H1 (cell line): ENCODE results near the gene KRTAP12-3. TPM values are rescaled to one million over a fixed set of nuclear protein-coding genes. Genes with fewer than 3 reads are reported as not detected.

Experiments
- CTCF ChIA-PET: fragments of 300-600 bp; sonication (Branson Sonifier 250); formaldehyde crosslinking; loops from one replicate; lab custom pipeline; 2021; ENCODE audit not compliant: partially characterized antibody; lab: Charles Lee
- POLR2A ChIA-PET: fragments of 300-600 bp; sonication (Branson Sonifier 250); formaldehyde crosslinking; loops from one replicate; lab custom pipeline; 2021; ENCODE audit warnings: inconsistent platforms; ENCODE audit not compliant: partially characterized antibody; lab: Charles Lee
- DNase-seq, 2 experiments: peaks; one replicate each; pipeline versions ENCODE4 v3.0.0 to v3.0.0-alpha.2; 2010 to 2022; ENCODE audit warnings: low spot score in 2 of 2, low read depth in 1 of 2, mixed read lengths in 1 of 2
- FAIRE-seq: peaks from 2 replicates; lab custom pipeline; 2011; peaks lifted over from hg19 to GRCh38; lab: Jason Lieb, UNC
- H2AFZ ChIP-seq: 2 replicates; pipeline ENCODE4 v1.8.1; 2012; ENCODE audit warnings: low read length, inconsistent platforms
- H2AK5ac ChIP-seq: 2 replicates; pipeline ENCODE4 v1.6.1; 2013; ENCODE audit warnings: low read depth, low read length
- H2BK120ac ChIP-seq: replicated peaks from 2 replicates; pipeline ENCODE3; 2013; ENCODE audit warnings: low read depth, low read length, inconsistent platforms
- H2BK12ac ChIP-seq: 2 replicates; pipeline ENCODE4 v1.6.1; 2013; ENCODE audit warnings: low read depth, low read length
- H2BK15ac ChIP-seq: 2 replicates; pipeline ENCODE4 v1.6.1; 2013; ENCODE audit warnings: low read length
- H2BK20ac ChIP-seq: 2 replicates; pipeline ENCODE4 v1.6.1; 2013; ENCODE audit warnings: low read length
- H2BK5ac ChIP-seq: 2 replicates; pipeline ENCODE4 v1.6.1; 2013; ENCODE audit warnings: low read depth, low read length
- H3K14ac ChIP-seq: 2 replicates; pipeline ENCODE4 v1.6.1; 2013; ENCODE audit warnings: inconsistent platforms; ENCODE audit not compliant: insufficient read length
- H3K18ac ChIP-seq: 2 replicates; pipeline ENCODE4 v1.6.1; 2013; ENCODE audit warnings: low read length; ENCODE audit errors: extremely low read depth
- H3K23ac ChIP-seq: 2 replicates; pipeline ENCODE4 v1.6.1; 2013; ENCODE audit warnings: inconsistent platforms; ENCODE audit not compliant: insufficient read length
- H3K23me2 ChIP-seq: 2 replicates; pipeline ENCODE4 v1.6.1; 2013; ENCODE audit warnings: low read depth, low read length
- H3K27ac ChIP-seq: 2 replicates; pipeline ENCODE4 v1.6.1; 2011; ENCODE audit warnings: low read depth, low read length, inconsistent platforms
- H3K27me3 ChIP-seq, 4 experiments: replicated peaks in 1 of 4; 1 replicate in 1 of 4; 2 replicates in 3 of 4; pipeline versions ENCODE4 v1.6.1 to v1.8.1; 2011 to 2013; ENCODE audit warnings: low read length in 3 of 4, mild to moderate bottlenecking in 3 of 4, inconsistent platforms in 2 of 4, mixed read lengths in 2 of 4, moderate library complexity in 1 of 4; ENCODE audit not compliant: control insufficient read depth in 3 of 4, insufficient read depth in 3 of 4; ENCODE audit errors: extremely low read depth in 1 of 4
- H3K36me3 ChIP-seq, 4 experiments: 2 replicates each; pipeline versions ENCODE4 v1.6.1 to v1.8.1; 2011 to 2013; ENCODE audit warnings: mild to moderate bottlenecking in 4 of 4, low read length in 3 of 4, moderate library complexity in 2 of 4, control low read depth in 1 of 4, inconsistent platforms in 1 of 4; ENCODE audit not compliant: insufficient read depth in 4 of 4, control insufficient read depth in 2 of 4
- H3K4ac ChIP-seq: replicated peaks from 2 replicates; pipeline ENCODE3; 2013; ENCODE audit warnings: low read length, low read depth, mixed read lengths, inconsistent platforms; ENCODE audit not compliant: insufficient read length
- H3K4me1 ChIP-seq, 4 experiments: replicated peaks in 1 of 4; 1 replicate in 1 of 4; 2 replicates in 3 of 4; pipeline versions ENCODE4 v1.6.1 to v1.8.1; 2011 to 2013; ENCODE audit warnings: low read length in 3 of 4, inconsistent platforms in 2 of 4, mixed read lengths in 1 of 4; ENCODE audit not compliant: insufficient read depth in 4 of 4, control insufficient read depth in 3 of 4
- H3K4me2 ChIP-seq, 2 experiments: 2 replicates each; pipeline versions ENCODE4 v1.6.1 to v1.8.1; 2011 to 2013; ENCODE audit warnings: low read depth in 2 of 2, low read length in 2 of 2, control low read depth in 1 of 2, inconsistent platforms in 1 of 2, mild to moderate bottlenecking in 1 of 2; ENCODE audit not compliant: insufficient read depth in 1 of 2
- H3K4me3 ChIP-seq, 4 experiments: fragments of 200-600, 300-600 bp in 1 of 4; sonication (generic), shearing (Covaris generic), sonication (Bioruptor Twin) in 1 of 4; 2 replicates each; pipeline versions ENCODE4 v1.5.1 to v1.8.1; 2011 to 2016; ENCODE audit warnings: low read length in 4 of 4, low read depth in 3 of 4, control low read depth in 2 of 4, inconsistent platforms in 2 of 4, mild to moderate bottlenecking in 2 of 4, mixed read lengths in 1 of 4, moderate library complexity in 1 of 4; ENCODE audit not compliant: insufficient read depth in 2 of 4; ENCODE audit errors: extremely low read depth in 1 of 4
- H3K56ac ChIP-seq: replicated peaks from 2 replicates; pipeline ENCODE3; 2013; ENCODE audit warnings: low read depth, mild to moderate bottlenecking, mixed read lengths, low read length, inconsistent platforms; ENCODE audit not compliant: insufficient read length
- H3K79me1 ChIP-seq: 2 replicates; pipeline ENCODE4 v1.6.1; 2013; ENCODE audit warnings: low read depth, low read length, control low read depth
- H3K79me2 ChIP-seq, 2 experiments: 2 replicates each; pipeline versions ENCODE4 v1.6.1 to v1.8.1; 2012 to 2013; ENCODE audit warnings: low read length in 2 of 2, mild to moderate bottlenecking in 2 of 2, inconsistent platforms in 1 of 2; ENCODE audit not compliant: insufficient read depth in 2 of 2, control insufficient read depth in 1 of 2
- H3K9ac ChIP-seq, 4 experiments: replicated peaks in 1 of 4; 1 replicate in 1 of 4; 2 replicates in 3 of 4; pipeline versions ENCODE4 v1.6.1 to v1.8.1; 2011 to 2013; ENCODE audit warnings: low read depth in 3 of 4, low read length in 3 of 4, control low read depth in 2 of 4, mild to moderate bottlenecking in 2 of 4, moderate library complexity in 2 of 4, inconsistent platforms in 1 of 4; ENCODE audit errors: extremely low read depth in 1 of 4
- H3K9me3 ChIP-seq, 2 experiments: 2 replicates each; pipeline versions ENCODE4 v1.6.1 to v1.8.1; 2012 to 2013; ENCODE audit warnings: mild to moderate bottlenecking in 2 of 2, moderate library complexity in 2 of 2, control low read depth in 1 of 2, inconsistent platforms in 1 of 2, low read depth in 1 of 2, low read length in 1 of 2, mixed read lengths in 1 of 2; ENCODE audit not compliant: insufficient read depth in 2 of 2
- H4K20me1 ChIP-seq, 2 experiments: replicated peaks in 1 of 2; 2 replicates each; pipeline versions ENCODE3 to v1.8.1; 2011 to 2013; ENCODE audit warnings: inconsistent platforms in 2 of 2, low read length in 2 of 2, mild to moderate bottlenecking in 1 of 2; ENCODE audit not compliant: insufficient read depth in 2 of 2, control insufficient read depth in 1 of 2
- H4K5ac ChIP-seq: 2 replicates; pipeline ENCODE4 v1.6.1; 2013; ENCODE audit warnings: low read length, low read depth, mixed read lengths, inconsistent platforms; ENCODE audit not compliant: insufficient read length
- H4K8ac ChIP-seq: 2 replicates; pipeline ENCODE4 v1.8.0; 2013; ENCODE audit warnings: mild to moderate bottlenecking, moderate library complexity, low read length, inconsistent platforms; ENCODE audit not compliant: insufficient read depth; ENCODE audit errors: extremely low read depth
- H4K91ac ChIP-seq: replicated peaks from 2 replicates; pipeline ENCODE3; 2013; ENCODE audit warnings: low read length, mixed read lengths, inconsistent platforms; ENCODE audit not compliant: insufficient read length
- ATF2 ChIP-seq: IDR thresholded peaks from 2 replicates; pipeline ENCODE4 v1.6.1; 2012; ENCODE audit warnings: low read length, inconsistent platforms
- CTBP2 ChIP-seq: IDR thresholded peaks from 2 replicates; pipeline ENCODE4 v1.7.0; 2011; ENCODE audit warnings: borderline replicate concordance, mild to moderate bottlenecking, moderate library complexity, mixed read lengths, low read length; ENCODE audit not compliant: insufficient read depth, insufficient read length
- GTF2F1 ChIP-seq: IDR thresholded peaks from 2 replicates; pipeline ENCODE4 v1.6.1; 2012; ENCODE audit warnings: low read depth, low read length, improper control_type of control experiment, borderline replicate concordance
- KDM4A ChIP-seq: IDR thresholded peaks from one replicate; pipeline ENCODE4 v1.7.1; 2012; ENCODE audit warnings: low read depth, mild to moderate bottlenecking, moderate library complexity, low read length, inconsistent platforms; ENCODE audit not compliant: severe bottlenecking
- SAP30 ChIP-seq: fragments of 300-600 bp; sonication (generic); IDR thresholded peaks from 2 replicates; pipeline ENCODE4 v1.7.1; 2012; ENCODE audit warnings: low read length, moderate library complexity, mild to moderate bottlenecking, inconsistent platforms; ENCODE audit not compliant: insufficient read depth, insufficient replicate concordance
- SP1 ChIP-seq: IDR thresholded peaks from 2 replicates; pipeline ENCODE4 v1.6.1; 2011; ENCODE audit warnings: low read depth, low read length
- WGBS, 2 experiments: shearing (Covaris generic) in 1 of 2; methylation state at CpG; one replicate each; pipeline versions ENCODE4 v1.1.6 to v1.1.7; 2013 to 2015; ENCODE audit warnings: low lambda C conversion rate in 2 of 2, mixed read lengths in 2 of 2, inconsistent platforms in 1 of 2, low coverage in 1 of 2, missing lambda C conversion rate in 1 of 2; ENCODE audit not compliant: insufficient replicate concordance in 2 of 2, insufficient coverage in 1 of 2, insufficient read length in 1 of 2; ENCODE audit errors: extremely low coverage in 1 of 2, missing lambda C conversion rate in 1 of 2; 5-methylcytosine and 5-hydroxymethylcytosine counted together
- polyA plus RNA-seq, 7 experiments: library from polyadenylated mRNA; depleted of rRNA in 3 of 7; stranded (reverse) in 5 of 7; unstranded in 2 of 7; fragments of >200 nt in 5 of 7; fragments of 200-250 nt in 2 of 7; gene quantifications; 1 replicate in 5 of 7; 2 replicates in 1 of 7; 4 replicates in 1 of 7; pipeline versions ENCODE4 v1.2.1 to v1.2.3, GENCODE V29; 2011 to 2013; ENCODE audit warnings: missing spikeins in 2 of 7, mixed read lengths in 2 of 7
- total RNA-seq: library from RNA; stranded (reverse); fragmentation: NEBNext Ultra II Directional; extraction: Animal tissue kit (Norgen Biotek cat#: 25700); gene quantifications from 2 replicates; pipeline ENCODE4 v1.2.1, GENCODE V29; 2021

KRTAP12-3 gene
- total and polyA plus RNA-seq, 2 of the 8 experiments (the other 6 are each of a cell fraction or from before 2014, with no cell fraction given), result not detected

GRCh38 chr21:44703731-44704635 is 46.3 kb downstream of the KRTAP12-3 start:
- no peak for FAIRE-seq
- H2AK5ac ChIP-seq, result peak overlapping the region; percentile 97
- peaks cover 5 to 23% (median 19%) of the 10 kb centered on the region in 4 experiments; a peak in 6 of 7 replicates for H3K27me3 ChIP-seq
- H3K36me3 ChIP-seq, result no peaks in the 10 kb centered on the region
- no peak overlapping the region; a peak in 1 of 7 replicates for H3K9ac ChIP-seq
- H3K27ac ChIP-seq, result peak overlapping the region; percentile 56; the same call in 1 of the 2 replicates
- peak overlapping the region; percentile 85 for H2BK120ac ChIP-seq
- peak overlapping the region; percentile 16 for H3K4ac ChIP-seq
- peak overlapping the region; percentile 90; the same call in 1 of the 2 replicates for H2BK5ac ChIP-seq
- peak overlapping the region; percentile 92; the same call in 1 of the 2 replicates for H2BK15ac ChIP-seq
- 52% methylated on average over 13 of the region's 13 CpGs; no CpG with 5 or more reads in 1 of the 2 experiments for WGBS, 2 experiments
- H3K18ac ChIP-seq, result peak overlapping the region; percentile 90
- H3K79me1 ChIP-seq, result peaks cover 3% of the 10 kb centered on the region; the same call in 1 of the 2 replicates
- peaks cover 0 to 4% of the 10 kb centered on the region in 2 experiments for H4K20me1 ChIP-seq
- peaks cover 3 to 56% (median 48%) of the 10 kb centered on the region in 4 experiments for H3K4me1 ChIP-seq
- peak overlapping the region; percentile 58 to 77 for H3K4me2 ChIP-seq
- peaks cover 26% of the 10 kb centered on the region for H3K23me2 ChIP-seq
- H3K9me3 ChIP-seq, result no peaks in the 10 kb centered on the region
- no peak overlapping the region for H2AFZ ChIP-seq
- H3K4me3 ChIP-seq, result peak overlapping the region in 3 of 4 experiments; percentile 14 to 48 (median 23); a peak in 5 of 8 replicates
- H4K5ac ChIP-seq, result peak overlapping the region; percentile 79
- POLR2A ChIA-PET, result interaction anchor here (0.8 to 2.8 kb wide), 5 partner anchors 15 to 218 kb away, joined by 3 to 7 read pairs (median 4); partner anchors contain the start of gene UBE2G2
- CTCF ChIA-PET, result interaction anchor here (0.8 to 3.6 kb wide), 10 partner anchors 9 to 214 kb away, joined by 3 to 14 read pairs (median 4); no protein-coding TSS in a partner anchor
- peak overlapping the region; percentile 97 for H2BK20ac ChIP-seq
- peak overlapping the region; percentile 77 for H4K8ac ChIP-seq
- H2BK12ac ChIP-seq, result peak overlapping the region; percentile 95
- H3K23ac ChIP-seq, result no peak overlapping the region
- peak overlapping the region; percentile 75 for H4K91ac ChIP-seq
- peak overlapping the region; percentile 52 for H3K56ac ChIP-seq
- DNase-seq, result no peak
- H3K14ac ChIP-seq, result no peak overlapping the region
- no peaks in the 10 kb centered on the region for H3K79me2 ChIP-seq
- TF ChIP-seq SAP30 (no peak), KDM4A (no peak), CTBP2 (no peak), GTF2F1 (no peak), SP1 (no peak), ATF2 (no peak)
